ENCODE results near the gene TTC24.
"Not testable (repeated sequence)": the region's sequence is repeated elsewhere in the genome, so short reads cannot be mapped to it uniquely, and the experiment has no call there.

Gene TTC24

GRCh38 chr1:156608981-156609380 is 29.5 kb downstream of the TTC24 start:
- DNase-seq (ENCODE audit: low read depth): no peak

GRCh38 chr1:156610072-156610471 is 30.5 kb downstream of the TTC24 start:
- DNase-seq (ENCODE audit: low read depth): not testable (repeated sequence)

- no peak for DNase-seq (ENCODE audit: low read depth)
These were observed 33.1 kb downstream of the TTC24 start for GRCh38 chr1:156612666-156613065.

- no peak for DNase-seq (ENCODE audit: low read depth)
These were observed 36.4 kb downstream of the TTC24 start for GRCh38 chr1:156615946-156616345.

GRCh38 chr1:156616463-156616862 is 36.9 kb downstream of the TTC24 start:
- peak; percentile 78 for DNase-seq (ENCODE audit: low read depth)

- no peak for DNase-seq (ENCODE audit: low read depth)
These were observed 39.5 kb downstream of the TTC24 start, which contains the start of gene HAPLN2 for GRCh38 chr1:156618853-156619581. Gene HAPLN2, plus strand, starts transcription at chr1:156619415. Its CDS starts 4,076 bp downstream, at chr1:156623491.

GRCh38 chr1:156619582-156619955 is 40.0 kb downstream of the TTC24 start:
- no peak for DNase-seq (ENCODE audit: low read depth)

GRCh38 chr1:156622581-156623297 is 43.2 kb downstream of the TTC24 start:
- no peak for DNase-seq (ENCODE audit: low read depth)

- DNase-seq (ENCODE audit: low read depth): no peak
These were observed 44.7 kb downstream of the TTC24 start for GRCh38 chr1:156623946-156624813.

- DNase-seq (ENCODE audit: low read depth): no peak
These were observed 45.4 kb downstream of the TTC24 start for GRCh38 chr1:156624814-156625435.

- DNase-seq (ENCODE audit: low read depth): no peak
These were observed 46.0 kb downstream of the TTC24 start for GRCh38 chr1:156625436-156626078.

- no peak for DNase-seq (ENCODE audit: low read depth)
These were observed 46.5 kb downstream of the TTC24 start for GRCh38 chr1:156626079-156626438.

GRCh38 chr1:156627313-156627880 is 47.9 kb downstream of the TTC24 start:
- DNase-seq (ENCODE audit: low read depth): no peak

GRCh38 chr1:156629823-156630449 is 50.4 kb downstream of the TTC24 start:
- DNase-seq (ENCODE audit: low read depth): no peak

GRCh38 chr1:156631152-156631551 is 51.6 kb downstream of the TTC24 start:
- not testable (repeated sequence) for DNase-seq (ENCODE audit: low read depth)

- DNase-seq (ENCODE audit: low read depth): no peak
These were observed 52.8 kb downstream of the TTC24 start for GRCh38 chr1:156632355-156632754.
